ENCODE data around the gene UGGT2. TPM values are rescaled to one million over a fixed set of nuclear protein-coding genes. Genes with fewer than 3 reads are reported as not detected.

UGGT2 gene
- total RNA-seq, 2 experiments from 2014 or later: 1.8 TPM; not detected in 1

- H3K79me2 ChIP-seq (ENCODE audit: insufficient read depth, low read depth, low read length): no peaks in the 10 kb centered on the region
- no peaks in the 10 kb centered on the region for H3K9me3 ChIP-seq (ENCODE audit: low read length)
- no peaks in the 10 kb centered on the region for H4K20me1 ChIP-seq (ENCODE audit: insufficient read depth, low read length)
- H3K4me3 ChIP-seq (ENCODE audit: low read depth, low read length, poor library complexity, severe bottlenecking): no peak overlapping the region
- BruUV-seq (replicated peaks): no TSS peak
- ChIA-PET POLR2A (no interaction called here), CTCF (ENCODE audit: unreplicated experiment) (no interaction called here)
- no peaks in the 10 kb centered on the region for H3K4me1 ChIP-seq (ENCODE audit: insufficient read depth, low read length, poor library complexity, severe bottlenecking)
- no peak for TF ChIP-seq EZH2phosphoT487 (IDR thresholded peaks at IDR 0.05; ENCODE audit: borderline replicate concordance, low read depth, low read length)
- TF ChIP-seq, protein P1, sequence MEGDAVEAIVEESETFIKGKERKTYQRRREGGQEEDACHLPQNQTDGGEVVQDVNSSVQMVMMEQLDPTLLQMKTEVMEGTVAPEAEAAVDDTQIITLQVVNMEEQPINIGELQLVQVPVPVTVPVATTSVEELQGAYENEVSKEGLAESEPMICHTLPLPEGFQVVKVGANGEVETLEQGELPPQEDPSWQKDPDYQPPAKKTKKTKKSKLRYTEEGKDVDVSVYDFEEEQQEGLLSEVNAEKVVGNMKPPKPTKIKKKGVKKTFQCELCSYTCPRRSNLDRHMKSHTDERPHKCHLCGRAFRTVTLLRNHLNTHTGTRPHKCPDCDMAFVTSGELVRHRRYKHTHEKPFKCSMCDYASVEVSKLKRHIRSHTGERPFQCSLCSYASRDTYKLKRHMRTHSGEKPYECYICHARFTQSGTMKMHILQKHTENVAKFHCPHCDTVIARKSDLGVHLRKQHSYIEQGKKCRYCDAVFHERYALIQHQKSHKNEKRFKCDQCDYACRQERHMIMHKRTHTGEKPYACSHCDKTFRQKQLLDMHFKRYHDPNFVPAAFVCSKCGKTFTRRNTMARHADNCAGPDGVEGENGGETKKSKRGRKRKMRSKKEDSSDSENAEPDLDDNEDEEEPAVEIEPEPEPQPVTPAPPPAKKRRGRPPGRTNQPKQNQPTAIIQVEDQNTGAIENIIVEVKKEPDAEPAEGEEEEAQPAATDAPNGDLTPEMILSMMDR (conservative IDR thresholded peaks at IDR 0.05; ENCODE audit: low read length): no peak
- H3K4me2 ChIP-seq (ENCODE audit: low read length): no peak overlapping the region
- H2AFZ ChIP-seq (ENCODE audit: low read length): no peak overlapping the region
- DNase-seq (ENCODE audit: low spot score): no peak
- H3K36me3 ChIP-seq (ENCODE audit: insufficient read depth, low read length): no peaks in the 10 kb centered on the region
- no peak overlapping the region for H3K27ac ChIP-seq (ENCODE audit: low read depth, low read length, poor library complexity, severe bottlenecking)
- H3K9me2 ChIP-seq (ENCODE audit: insufficient read depth, low read length): no peaks in the 10 kb centered on the region
- intact Hi-C loops (cut with micrococcal nuclease; ENCODE audit: unreplicated experiment): no loop called here
Observed at GRCh38 chr13:96093296-96094006, 40.2 kb upstream of the UGGT2 start.

- no peaks in the 10 kb centered on the region for H3K9me3 ChIP-seq (ENCODE audit: low read length)
- intact Hi-C loops (cut with micrococcal nuclease; ENCODE audit: unreplicated experiment): no loop called here
- no peak overlapping the region for H3K4me2 ChIP-seq (ENCODE audit: low read length)
- no peak overlapping the region for H3K4me3 ChIP-seq (ENCODE audit: low read depth, low read length, poor library complexity, severe bottlenecking)
- H3K36me3 ChIP-seq (ENCODE audit: insufficient read depth, low read length): no peaks in the 10 kb centered on the region
- H3K4me1 ChIP-seq (ENCODE audit: insufficient read depth, low read length, poor library complexity, severe bottlenecking): no peaks in the 10 kb centered on the region
- ChIA-PET POLR2A (no interaction called here), CTCF (ENCODE audit: unreplicated experiment) (no interaction called here)
- H4K20me1 ChIP-seq (ENCODE audit: insufficient read depth, low read length): no peaks in the 10 kb centered on the region
- H3K9me2 ChIP-seq (ENCODE audit: insufficient read depth, low read length): no peaks in the 10 kb centered on the region
- no peaks in the 10 kb centered on the region for H3K79me2 ChIP-seq (ENCODE audit: insufficient read depth, low read depth, low read length)
- H2AFZ ChIP-seq (ENCODE audit: low read length): no peak overlapping the region
- no TSS peak for BruUV-seq (replicated peaks)
- TF ChIP-seq EZH2phosphoT487 (IDR thresholded peaks at IDR 0.05; ENCODE audit: borderline replicate concordance, low read depth, low read length): no peak
- TF ChIP-seq, protein P1 (conservative IDR thresholded peaks at IDR 0.05; ENCODE audit: low read length): no peak
- DNase-seq (ENCODE audit: low spot score): no peak
- H3K27ac ChIP-seq (ENCODE audit: low read depth, low read length, poor library complexity, severe bottlenecking): no peak overlapping the region
Observed at GRCh38 chr13:96091164-96092117, 38.2 kb upstream of the UGGT2 start.

All from OCI-LY7 (cell line).